T47D (cell line): ENCODE results near the gene CFAP210.

ENCODE experiments used
- DNase-seq, 2 experiments: peaks; one replicate each; pipeline versions ENCODE4 v3.0.0 to v3.0.0-alpha.2; 2011 to 2012; ENCODE audit warnings: low read depth in 1 of 2, low spot score in 1 of 2
- JUND ChIP-seq: IDR thresholded peaks from 2 replicates; pipeline ENCODE4 v1.6.1; 2012; ENCODE audit warnings: low read depth
- in situ Hi-C: cut with HindIII; loops from 2 replicates; pipeline ENCODE4 v1.10.0; 2016; ENCODE audit warnings: low sequenced_read_pairs, low pct_unique_long_range_greater_than_20kb

Gene CFAP210, protein sequence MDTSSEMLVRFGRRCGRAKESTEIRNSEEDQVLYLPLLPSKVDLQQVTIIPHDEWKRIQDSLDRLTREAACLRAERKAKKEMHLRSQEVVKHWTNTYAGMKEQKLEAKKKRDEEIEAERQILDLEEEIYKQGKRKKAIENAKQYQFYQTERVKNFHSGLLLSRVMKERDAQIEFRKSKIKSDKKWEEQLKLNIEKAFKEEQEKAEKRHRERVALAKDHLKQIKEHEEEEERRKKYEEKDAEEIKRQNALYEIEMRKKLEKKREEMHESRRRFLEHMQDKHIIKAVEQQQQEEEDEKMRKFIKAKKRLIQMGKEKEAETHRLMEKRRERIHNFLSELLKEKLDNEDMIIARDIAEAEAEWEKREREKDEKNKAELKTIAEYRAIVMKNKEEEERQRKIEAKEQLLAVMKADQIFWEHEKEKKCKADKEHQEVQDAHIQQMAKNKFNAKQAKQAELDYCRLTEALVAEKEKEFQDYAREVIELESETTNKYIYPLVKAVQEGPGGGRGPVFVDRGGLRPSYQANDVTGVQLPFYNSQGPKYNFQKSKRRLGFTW

DNA sequence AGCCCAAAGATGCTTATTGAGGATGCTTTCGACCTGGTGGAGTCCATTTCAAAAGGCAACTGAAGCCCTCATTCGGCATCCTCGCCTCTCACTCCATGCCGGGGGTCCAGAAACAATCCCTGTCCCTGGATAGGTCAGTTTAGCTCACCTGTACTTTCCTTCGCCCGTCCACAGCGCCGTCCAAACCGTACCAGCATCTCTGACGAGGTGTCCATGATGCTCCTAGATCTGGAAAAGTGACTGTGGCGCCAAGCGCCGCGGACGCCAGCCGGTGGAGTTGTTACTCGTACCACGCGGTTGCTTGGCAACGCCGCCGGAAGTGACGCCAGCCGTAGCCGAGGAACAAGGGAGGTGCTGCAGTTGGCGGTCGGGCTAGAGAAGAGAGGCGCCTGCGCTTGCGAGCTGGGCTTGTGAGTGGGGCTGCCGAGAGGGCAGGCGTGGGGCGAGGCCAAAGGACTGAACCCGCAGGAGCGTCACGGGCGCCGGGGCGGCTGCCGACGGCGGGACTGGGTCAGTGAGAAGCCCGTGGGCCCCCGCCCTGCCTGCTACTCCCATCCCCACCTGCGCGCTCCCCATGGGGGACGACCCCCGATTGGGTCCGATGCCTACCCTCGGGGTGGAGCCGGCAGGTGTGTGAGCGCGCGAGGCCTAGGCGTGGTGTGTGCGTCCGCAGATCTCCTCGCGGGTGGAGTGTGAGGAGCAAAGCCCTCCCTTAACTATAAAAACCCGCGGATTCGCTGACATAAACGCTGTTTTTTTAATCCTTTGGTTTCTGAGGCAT, at the start of gene CFAP210, which contains the start of gene PHOSPHO2:
CFAP210 (minus strand) TSS at position 293 of the 781 bp plus-strand sequence; CDS start at position 215, 78 bp downstream.
PHOSPHO2 (plus strand) TSS at position 357 of the 781 bp plus-strand sequence. CDS start 6,503 bp downstream, outside the sequence.
- no peak for TF ChIP-seq JUND
- in situ Hi-C loops = no loop called here
- DNase-seq = peak; percentile 66 to 96

DNA sequence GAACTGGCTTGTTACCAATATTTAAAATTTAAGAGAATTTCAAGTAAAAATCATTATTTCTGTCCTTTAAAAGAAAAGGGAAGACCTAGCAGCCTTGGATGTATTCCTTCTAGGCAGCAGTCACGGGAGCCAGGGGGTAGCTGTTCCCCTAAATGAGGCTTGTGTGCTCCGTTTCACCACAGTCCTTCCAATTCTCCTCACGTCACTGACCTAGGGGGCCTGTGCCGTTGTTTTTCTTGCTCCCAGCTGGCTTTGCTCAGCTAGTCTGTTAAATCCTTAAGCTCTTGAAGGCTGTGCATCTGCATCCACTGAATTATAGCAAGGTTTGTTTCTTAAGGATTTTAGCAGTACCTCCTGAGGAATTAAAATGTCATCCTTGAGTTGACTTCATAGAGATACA, 49.3 kb upstream of the CFAP210 start:
- TF ChIP-seq JUND = no peak
- in situ Hi-C loops = no loop called here
- no peak for DNase-seq

DNA sequence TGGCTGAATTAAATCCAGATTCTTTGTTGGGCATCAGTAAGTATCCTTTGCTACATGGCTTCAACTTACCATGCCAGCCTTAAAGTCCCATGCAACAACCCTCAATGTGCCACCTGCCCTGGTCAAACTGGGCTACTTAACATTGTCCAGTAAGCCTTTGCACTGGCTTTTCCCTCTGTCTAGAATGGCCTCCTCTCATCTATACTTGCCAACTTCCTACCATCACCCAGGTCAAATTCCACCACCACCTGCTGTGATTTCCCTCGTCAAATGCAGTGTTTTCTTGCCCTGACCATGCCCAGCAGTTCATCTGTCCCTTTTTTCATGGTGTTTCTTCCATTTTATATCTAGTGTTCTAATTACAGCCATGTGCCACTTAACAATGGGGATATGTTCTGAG, 45.1 kb upstream of the CFAP210 start:
- TF ChIP-seq JUND = no peak
- DNase-seq = no peak
- in situ Hi-C loops = no loop called here

DNA sequence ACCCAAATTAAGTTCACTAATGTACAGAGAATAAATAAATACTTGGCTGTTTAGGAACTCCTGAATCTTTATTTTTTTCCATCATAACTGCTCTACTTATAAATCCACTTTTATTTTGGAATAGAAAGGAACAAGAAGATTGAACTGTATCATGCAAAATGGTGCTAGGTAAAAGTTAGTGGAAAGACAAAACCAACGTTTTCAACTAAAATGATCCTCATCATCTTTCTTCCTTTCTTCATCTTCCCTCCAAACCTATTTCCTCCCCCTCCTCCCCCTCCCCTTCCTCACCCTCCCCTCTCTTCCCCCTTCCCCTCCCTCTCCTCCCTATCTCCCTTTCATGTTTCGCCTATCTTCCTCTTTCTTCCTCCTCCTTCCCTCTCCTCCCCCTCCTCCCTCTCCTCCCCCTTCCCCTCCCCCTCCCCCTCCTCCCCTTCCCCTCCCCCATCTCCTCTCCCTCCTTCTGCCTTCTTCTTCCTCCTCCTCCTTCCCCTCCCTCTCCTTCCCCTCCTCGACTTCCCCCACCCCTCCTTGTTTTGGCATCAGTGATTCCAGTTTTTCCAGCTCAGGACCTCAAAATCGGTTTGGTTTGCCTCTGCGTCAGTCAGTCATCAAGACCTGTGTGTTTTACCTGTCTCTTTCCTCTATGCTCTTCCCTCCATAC, 44.5 kb upstream of the CFAP210 start:
- no peak for TF ChIP-seq JUND
- in situ Hi-C loops = no loop called here
- peak in 1 of 2 experiments; percentile 33 for DNase-seq

DNA sequence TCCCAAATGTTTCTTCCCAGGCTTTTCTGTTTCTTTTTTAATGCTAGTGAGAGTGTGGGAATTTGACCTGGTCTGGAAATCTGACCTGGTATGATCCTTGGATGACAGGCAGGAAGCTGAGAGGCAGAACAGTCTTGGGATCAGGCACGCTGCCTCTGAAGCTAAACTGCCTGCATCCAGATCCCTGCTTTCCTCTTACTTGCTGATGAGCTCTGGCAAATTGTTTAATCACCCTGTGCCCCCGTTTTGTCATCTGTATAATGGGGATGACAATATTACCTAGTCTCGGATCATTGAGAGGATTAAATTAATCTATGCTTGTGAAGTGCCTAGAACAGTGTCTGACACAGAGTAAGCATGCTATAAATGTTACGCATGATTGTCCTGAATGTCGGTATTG, 42.7 kb upstream of the CFAP210 start:
- TF ChIP-seq JUND = no peak
- in situ Hi-C loops = no loop called here
- no peak for DNase-seq

DNA sequence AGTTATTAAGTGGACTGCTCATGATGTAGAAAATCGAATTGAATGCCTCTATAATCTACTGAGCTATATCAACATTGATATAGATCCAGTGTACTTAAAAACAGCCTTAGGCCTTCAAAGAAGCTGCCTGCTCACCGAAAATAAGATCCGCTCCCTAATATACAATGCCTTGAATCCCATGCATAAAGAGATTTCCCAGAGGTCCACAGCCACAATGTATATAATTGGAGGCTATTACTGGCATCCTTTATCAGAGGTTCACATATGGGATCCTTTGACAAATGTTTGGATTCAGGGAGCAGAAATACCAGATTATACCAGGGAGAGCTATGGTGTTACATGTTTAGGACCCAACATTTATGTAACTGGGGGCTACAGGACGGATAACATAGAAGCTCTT, 41.4 kb upstream of the CFAP210 start:
- in situ Hi-C loops = no loop called here
- no peak for DNase-seq
- no peak for TF ChIP-seq JUND

DNA sequence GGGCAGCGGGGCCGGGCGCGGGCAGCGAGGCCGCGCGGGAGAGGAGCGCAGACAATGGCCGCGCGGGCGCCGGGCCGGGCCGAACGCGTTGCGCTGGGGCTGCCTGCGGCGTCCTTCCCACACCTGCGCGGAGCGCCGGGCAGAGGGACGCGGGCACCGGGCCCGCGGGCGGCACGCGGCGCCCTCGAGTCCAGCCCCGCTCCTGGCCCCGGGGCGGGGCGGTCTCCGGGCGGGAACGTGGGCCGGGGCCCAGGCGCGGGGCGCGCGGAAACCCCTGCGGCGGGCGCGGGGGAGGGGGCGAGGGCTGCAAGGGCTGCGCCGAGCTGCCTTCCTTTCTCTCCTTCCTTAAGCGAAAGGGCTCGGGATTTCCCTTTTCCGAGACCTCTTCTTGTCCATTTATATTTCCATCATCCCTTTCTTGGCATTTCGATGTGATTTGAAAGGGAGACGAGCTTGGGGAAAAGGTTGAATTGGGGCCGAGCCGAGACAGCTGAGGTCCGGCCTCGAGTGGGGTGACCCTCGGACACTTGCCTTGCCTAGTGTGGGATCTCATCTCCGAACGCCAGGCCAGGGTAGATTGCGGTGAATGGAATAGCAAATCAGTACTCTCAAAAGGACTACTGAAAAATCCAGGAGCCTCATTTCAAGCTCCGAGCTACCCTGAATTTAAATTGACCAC, 40.1 kb upstream of the CFAP210 start:
- in situ Hi-C loops = no loop called here
- TF ChIP-seq JUND = no peak
- peak in 1 of 2 experiments; percentile 21 for DNase-seq

DNA sequence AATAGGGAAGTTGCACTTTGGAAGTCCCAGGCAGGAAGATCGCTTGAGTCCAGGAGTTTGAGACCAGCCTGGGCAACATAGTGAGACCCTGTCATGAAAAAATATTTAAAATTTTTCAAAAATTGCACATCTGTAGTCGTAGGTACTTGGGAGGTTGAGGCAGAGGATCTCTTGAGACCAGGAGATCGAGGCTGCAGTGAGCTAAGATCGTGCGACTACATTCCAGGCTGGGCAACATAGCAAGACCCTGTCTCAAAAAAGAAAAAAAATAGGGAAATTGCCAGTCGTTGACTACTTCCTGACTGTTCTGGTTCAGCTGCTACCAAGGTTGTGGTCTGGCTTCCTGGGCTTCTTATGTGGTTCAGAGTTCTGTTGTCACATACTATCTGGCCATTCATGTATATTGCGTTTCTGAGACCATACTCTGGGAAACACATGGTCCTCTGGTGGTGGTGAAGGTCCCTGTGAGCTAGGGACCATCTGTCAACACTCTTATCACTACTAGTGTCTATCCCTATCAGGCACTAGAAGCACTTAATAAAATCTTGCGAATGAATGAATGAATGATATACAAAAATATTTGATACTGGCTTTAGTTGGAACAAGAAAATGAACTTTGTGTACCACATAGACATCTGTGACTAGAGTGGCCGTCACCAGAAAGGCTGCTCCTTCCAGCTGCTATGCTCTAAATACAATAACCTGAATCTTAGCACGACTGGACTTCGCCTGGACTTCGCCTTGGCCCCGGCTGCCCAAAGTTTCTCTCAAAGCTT, 38.6 kb upstream of the CFAP210 start:
- no peak for DNase-seq
- TF ChIP-seq JUND = no peak
- in situ Hi-C loops = no loop called here

DNA sequence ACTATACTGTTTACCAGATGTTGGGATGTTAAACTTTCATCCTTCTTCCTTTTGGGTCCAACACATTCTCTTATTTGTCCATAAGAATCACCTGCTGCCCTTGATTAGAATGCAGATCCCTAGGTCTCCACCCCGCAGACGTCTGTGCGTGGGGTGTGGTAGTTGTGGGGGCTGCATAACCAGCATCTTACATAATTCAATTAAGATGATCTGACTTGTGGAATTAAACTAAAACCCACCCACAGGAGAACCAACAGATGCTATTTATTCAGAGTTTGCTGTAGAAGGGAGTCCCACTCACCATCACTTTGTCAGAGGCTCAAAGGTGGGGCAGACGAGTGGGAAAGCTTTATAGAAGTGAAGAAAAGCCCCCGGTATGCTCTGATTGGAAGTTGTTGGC, 37.9 kb upstream of the CFAP210 start:
- no peak for TF ChIP-seq JUND
- in situ Hi-C loops = no loop called here
- DNase-seq = no peak

DNA sequence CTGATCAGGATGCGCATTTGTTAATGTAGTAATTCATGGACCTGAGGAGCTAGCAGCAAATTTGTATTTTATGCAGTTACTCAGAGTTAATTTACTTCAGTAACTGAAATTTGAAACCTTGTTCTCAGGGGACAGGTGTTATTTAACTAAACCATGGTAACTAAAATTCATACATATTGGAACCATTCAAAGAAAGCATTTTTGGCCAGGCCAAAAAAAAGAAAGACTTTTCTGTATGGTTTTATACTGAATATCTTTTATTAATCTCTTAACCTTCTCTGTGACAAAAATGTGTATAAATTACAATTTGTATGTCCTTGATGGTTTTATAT, 35.0 kb upstream of the CFAP210 start:
- no peak for DNase-seq
- in situ Hi-C loops = no loop called here
- no peak for TF ChIP-seq JUND

DNA sequence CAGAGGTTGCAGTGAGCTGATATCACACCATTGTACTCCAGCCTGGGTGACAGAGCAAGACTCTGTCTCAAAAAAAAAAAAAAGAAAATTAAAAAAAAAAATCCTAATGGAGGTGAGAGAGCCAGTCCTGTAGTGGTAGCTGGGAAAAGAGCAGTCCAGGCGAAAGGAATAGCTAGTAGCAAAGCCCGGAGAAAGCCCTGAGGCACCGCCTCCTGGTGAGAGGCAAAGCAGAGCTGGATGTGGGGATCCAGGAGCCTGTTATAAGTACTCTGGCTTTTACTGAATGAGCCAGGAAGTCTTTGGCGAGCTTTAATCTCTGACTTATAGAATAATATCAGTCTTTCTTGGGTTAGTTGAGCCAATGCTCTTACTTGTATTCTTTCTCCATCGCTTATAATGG, 32.9 kb upstream of the CFAP210 start:
- in situ Hi-C loops = no loop called here
- TF ChIP-seq JUND = no peak
- DNase-seq = no peak

DNA sequence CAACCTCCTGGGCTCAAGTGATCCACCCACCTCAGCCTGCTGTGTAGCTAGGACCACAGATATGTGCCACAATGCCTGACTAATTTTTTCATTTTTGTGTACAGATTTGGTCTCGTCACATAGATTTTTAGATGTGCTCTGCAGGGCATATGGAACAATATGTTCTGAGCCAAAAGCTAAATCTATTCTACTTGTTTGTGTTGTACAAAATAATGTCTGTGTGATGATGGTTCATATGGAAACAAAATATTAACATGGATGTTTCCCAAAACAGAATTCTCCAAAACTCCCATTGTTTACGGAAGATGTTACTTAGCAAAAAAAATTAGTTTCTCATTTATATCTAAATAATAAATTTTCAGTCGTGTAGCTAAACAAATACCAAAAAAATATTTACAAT, 26.8 kb upstream of the CFAP210 start:
- no peak for DNase-seq
- in situ Hi-C loops = no loop called here
- no peak for TF ChIP-seq JUND
